HG02973 (cell line): ENCODE results near the gene ANXA3.
"Not testable (repeated sequence)": the region's sequence is repeated elsewhere in the genome, so short reads cannot be mapped to it uniquely, and the experiment has no call there.

Experiments
- ATAC-seq: cut with Tn5 transposase; IDR thresholded peaks from one replicate; pipeline ENCODE4 v1.9.1; 2021; ENCODE audit warnings: moderate library complexity; ENCODE audit not compliant: unreplicated experiment

ANXA3 gene

GRCh38 chr4:78542373-78542772, 9.2 kb upstream of the ANXA3 start:
- no peak for ATAC-seq

- ATAC-seq: no peak
Measured at GRCh38 chr4:78543424-78544125, 8.0 kb upstream of the ANXA3 start.

GRCh38 chr4:78544678-78545077, 6.9 kb upstream of the ANXA3 start:
- ATAC-seq: no peak

- ATAC-seq: no peak
Measured at GRCh38 chr4:78545275-78546246, 6.0 kb upstream of the ANXA3 start.

DNA sequence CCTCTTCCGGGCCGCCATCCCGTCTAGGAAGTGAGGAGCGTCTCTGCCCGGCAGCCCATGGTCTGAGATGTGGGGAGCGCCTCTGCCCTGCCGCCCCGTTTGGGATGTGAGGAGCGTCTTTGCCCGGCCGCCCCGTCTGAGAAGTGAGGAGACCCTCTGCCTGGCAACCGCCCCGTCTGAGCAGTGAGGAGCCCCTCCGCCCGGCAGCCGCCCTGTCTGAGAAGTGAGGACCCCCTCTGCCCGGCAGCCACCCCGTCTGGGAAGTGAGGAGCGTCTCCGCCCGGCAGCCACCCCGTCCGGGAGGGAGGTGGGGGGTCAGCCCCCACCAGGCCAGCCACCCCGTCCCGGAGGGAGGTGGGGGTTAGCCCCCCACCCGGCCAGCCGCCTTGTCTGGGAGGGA, 3.7 kb upstream of the ANXA3 start:
- not testable (repeated sequence) for ATAC-seq

DNA sequence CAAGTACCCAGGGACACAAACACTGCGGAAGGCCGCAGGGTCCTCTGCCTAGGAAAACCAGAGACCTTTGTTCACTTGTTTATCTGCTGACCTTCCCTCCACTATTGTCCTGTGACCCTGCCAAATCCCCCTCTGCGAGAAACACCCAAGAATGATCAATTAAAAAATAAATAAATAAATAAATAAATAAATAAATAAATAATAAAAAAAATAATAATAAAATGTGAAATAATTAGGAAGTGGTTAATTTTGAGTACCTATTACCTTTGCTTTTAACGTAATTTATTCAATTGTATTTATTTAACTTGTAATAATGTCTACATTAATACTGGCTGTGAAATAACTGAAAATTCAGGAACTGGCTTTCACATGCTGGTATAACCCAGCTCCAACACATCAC, 2.7 kb upstream of the ANXA3 start:
- ATAC-seq: not testable (repeated sequence)

GRCh38 chr4:78552389-78553042, 946 bp downstream of the ANXA3 start:
- ATAC-seq: no peak

DNA sequence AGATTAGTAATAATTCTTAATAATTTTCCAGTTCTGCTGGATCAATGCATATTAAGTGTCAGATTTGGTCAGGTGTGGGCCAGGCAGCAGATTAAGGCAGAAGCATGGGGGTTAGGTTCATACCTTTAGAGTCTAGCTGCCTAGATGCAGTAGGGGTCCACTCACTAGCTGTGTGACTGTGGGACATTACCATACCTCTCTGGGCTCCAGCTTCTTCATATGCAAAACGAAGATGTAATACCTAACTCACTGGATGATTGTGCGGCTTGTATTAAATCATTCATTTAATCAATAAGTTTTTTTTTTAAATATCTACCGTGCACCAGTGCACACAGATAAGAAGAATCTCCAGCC, 1.4 kb downstream of the ANXA3 start:
- ATAC-seq: no peak

DNA sequence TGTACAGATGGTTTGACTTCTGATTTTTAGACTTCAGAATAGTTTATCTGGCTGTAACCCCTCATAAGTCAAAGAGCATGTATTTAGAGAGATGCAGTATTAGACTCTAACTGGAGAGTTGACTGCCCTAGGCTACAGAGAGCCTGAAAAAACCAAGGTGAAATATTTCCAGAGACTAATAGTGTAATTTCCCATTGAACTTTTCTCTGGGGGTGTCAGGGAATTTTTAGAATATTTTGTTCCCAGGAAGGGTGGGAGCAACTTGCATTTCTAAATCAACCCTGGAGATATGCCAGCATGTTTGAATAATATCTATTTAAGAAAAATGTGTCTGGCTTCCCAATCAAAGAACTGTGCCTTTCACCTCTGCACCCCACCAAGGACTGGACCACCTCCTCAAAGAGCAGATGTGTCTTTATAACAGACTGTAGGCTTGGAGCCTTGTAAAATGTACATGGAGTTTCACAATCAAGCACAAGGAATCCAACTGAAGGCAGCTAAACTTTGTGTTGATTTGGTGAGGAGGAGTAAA, 2.0 kb downstream of the ANXA3 start:
- no peak for ATAC-seq

DNA sequence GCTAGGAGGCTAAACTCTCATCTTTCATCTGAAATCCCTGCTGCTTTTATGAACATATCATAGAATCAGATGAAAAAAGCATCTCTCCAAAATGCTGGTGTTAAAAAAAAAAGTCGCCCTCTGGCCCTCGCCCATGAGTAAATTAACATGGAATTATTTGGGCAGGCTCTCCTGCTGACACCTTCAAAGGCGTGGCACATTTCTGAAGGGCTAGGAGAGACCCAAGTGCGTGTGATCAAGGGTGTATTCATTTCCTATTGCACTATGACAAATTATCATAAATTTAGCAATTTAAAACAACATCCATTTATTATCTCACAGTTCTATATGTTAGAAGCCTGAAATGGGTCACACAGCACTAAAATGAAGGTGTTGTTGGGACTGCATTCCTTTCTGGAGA, 5.1 kb downstream of the ANXA3 start:
- ATAC-seq: no peak

DNA sequence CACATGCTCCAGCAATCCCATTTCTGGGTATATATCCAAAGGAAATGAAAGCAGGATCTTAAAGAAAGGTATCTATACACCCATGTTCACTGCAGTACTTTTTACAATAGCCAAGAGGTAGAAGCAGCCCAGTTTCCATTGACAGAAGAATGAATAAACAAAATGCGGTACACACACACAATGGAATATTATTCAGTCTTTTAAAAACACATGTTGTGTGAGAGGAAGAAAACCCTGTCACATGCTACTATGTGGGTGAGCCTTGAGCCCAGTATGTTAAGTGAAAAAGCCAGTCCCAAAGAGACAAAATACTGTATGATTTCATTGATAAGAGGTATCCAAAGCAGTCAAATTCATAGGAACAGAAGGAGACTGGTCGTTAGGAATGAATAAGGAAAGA, 6.3 kb downstream of the ANXA3 start:
- no peak for ATAC-seq

DNA sequence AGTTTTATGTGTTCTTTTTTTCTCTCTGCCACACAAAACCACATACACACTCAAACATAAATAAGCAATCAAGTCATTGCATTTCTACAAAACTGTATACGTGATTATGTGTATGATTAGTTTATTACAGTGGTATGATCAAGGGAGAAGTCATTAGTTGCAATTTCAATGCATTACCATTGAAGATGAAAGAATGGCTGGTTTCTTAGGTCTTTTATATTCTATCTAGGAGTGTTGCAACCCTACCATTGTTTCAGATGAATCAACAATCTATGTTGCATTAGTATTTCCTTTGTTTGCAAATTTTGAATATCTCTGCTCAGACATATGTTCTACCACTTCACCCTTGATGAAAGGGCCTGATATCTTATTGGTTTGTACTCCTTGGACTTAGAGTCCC, 6.8 kb downstream of the ANXA3 start:
- no peak for ATAC-seq

GRCh38 chr4:78560296-78560963, 8.9 kb downstream of the ANXA3 start:
- no peak for ATAC-seq

DNA sequence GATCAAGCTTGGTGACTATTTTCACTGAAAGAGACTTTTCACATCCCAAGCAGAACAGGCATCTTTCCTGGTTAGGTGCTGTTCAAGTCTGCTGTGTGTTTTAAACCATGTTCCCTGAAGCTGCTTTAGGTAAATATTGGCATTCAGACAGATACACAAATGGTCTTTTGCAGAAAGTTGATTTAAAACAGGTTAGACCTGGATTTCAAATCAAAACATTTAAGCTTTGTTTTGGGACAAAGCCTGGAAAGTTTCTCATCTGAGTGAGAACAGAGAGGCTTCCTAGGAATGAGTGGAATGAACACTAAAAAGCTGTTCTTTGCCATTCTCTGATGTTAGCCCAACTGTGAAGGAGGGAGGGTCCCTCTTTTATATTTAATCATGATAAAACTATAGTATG, 10.1 kb downstream of the ANXA3 start:
- no peak for ATAC-seq

DNA sequence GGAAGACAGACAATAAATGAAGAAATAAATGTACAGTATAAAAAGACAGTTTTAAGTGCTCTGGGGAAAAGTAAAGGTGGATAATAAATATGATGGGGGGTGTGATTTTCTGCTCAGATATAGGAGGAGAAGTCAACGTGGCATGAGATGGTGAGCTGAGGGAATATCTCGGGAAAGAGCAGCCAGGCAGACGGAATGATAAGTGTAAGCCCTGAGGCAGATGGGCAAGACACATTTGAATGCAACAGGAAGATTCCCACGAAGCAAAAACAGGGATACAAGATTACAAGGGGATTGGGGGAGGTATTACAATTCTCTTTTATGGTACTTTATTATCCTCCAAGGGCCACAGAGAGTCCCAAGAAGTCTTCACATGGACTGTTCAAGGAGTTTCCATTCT, 11.1 kb downstream of the ANXA3 start:
- ATAC-seq: no peak

DNA sequence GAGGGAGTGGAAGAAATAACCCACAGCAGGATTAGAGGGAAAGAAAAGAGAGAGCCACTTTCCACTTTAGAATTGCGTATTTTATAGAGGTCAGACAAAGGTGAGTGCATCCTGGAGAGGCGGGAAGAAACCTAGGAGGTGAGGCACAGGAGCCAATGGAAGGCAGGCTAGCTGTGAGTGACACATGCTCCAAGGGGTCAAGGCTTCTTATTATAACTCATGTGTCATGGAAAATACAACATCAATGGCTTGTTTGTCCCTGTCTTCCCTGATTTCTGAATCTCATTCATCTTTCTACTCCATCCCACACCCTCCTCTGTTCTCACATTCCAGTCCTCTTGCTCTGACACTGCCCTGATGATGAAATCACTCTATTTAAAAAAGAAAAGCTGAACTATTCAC, 14.4 kb downstream of the ANXA3 start:
- ATAC-seq: no peak

DNA sequence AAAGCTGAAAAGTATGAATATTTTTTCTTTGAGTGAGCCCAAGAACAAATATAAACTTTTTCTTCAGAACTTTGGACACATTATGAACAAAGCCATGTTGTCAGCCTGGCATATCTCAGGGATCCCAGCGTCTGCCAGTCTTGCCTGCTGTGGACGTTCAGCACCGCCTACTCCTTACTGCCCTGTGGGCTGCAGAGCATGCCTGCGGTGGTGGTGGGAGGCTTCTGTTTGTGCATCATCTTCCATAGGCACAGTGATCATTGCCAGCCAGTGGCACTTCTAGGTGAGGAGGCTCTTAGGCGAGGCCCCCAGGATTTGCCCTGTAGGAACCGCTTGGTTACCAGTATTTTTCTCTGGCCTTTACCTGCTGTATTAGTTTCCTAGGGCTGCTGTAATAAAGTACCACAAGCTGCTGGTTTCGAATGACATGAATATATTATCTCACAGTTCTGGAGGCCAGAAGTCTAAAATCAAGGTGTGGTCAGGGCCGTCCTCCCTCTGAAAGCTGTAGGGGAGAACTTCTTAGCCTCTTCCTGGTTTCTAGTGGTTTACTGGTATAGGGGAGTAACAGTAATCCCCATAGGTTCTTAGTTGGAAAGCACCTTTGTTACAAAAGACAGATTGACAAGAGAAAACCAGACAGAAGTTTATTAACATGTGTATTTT, 15.4 kb downstream of the ANXA3 start:
- no peak for ATAC-seq

DNA sequence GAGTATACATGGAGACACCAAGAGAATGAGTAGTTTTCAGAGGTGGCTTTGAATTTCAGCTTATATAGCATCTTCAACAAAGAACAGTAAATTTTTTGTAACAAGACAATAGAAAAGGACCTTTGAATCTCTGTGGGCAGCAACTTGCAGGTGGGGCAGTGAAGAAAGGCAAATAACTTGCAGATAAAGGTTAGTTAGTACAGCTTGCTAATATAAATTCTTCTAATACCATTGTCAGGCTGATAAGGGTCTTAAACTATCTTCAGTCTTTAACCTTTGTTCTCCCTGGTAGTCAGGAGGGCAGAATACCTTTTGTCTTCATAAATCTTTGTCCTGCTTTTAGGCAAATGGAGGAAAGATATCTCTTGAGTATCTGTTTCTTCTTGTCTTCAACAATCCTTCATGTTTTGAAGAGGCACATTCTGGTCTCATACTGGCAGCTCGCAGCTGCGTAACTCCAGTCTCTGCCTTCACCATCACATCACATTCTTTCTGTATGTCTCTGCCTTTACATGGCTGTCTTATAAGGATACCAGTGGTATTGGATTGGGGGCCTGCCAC, 16.0 kb downstream of the ANXA3 start:
- no peak for ATAC-seq

DNA sequence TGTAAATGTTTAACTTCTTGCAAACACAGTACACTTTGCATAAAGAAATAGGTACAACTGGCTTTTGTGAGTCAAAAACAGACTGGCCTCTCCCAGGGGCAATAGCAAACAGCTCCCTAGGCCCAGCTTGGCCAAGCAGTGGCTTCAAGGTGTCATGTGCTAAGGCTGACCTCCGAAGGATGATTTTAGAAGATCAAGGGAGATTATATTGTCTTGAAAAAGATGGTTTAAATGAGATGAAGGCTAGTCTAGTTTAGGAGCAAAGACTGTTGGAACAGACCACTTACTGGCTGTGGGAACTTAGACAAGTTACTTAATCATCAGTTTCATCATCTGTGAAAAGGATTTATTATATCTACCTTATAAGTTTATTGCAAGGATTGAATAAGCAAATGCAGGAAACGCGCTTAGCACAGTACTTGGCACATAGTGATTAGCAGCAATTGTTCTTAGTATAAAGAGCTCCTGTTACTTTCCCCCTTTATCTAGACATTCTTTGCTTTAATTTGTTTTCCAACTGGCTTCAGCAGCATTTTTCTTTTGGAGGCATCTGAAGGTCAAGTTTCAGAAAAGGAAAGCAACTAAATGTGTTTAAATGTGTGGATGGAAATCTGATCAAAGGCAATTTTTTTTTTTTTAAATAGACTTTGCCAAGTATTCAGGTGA, 17.2 kb downstream of the ANXA3 start:
- ATAC-seq: peak; percentile 64
